Stimulated activated naive CD4-positive, alpha-beta T cell (primary cell): Measurements from ENCODE around the gene TTLL11.
"Not testable (repeated sequence)": the region's sequence is repeated elsewhere in the genome, so short reads cannot be mapped to it uniquely, and the experiment has no call there.

ENCODE experiments used
- DNase-seq, 6 experiments: peaks; one replicate each; lab custom pipeline; 2025; lab: John Stamatoyannopoulos, UW

The TTLL11 gene

GRCh38 chr9:122080986-122081385, 12.1 kb downstream of the TTLL11 start:
- no peak for DNase-seq

GRCh38 chr9:122078557-122078956, 14.6 kb downstream of the TTLL11 start:
- no peak for DNase-seq

- no peak for DNase-seq
These were observed 16.3 kb downstream of the TTLL11 start for GRCh38 chr9:122076773-122077172.

- no peak for DNase-seq
These were observed 17.0 kb downstream of the TTLL11 start for GRCh38 chr9:122076117-122076516.

- DNase-seq = no peak
These were observed 17.7 kb downstream of the TTLL11 start for GRCh38 chr9:122075135-122076030.

- no peak for DNase-seq
These were observed 21.4 kb downstream of the TTLL11 start for GRCh38 chr9:122071715-122072114.

GRCh38 chr9:122070728-122071515, 22.2 kb downstream of the TTLL11 start:
- DNase-seq = no peak

GRCh38 chr9:122066680-122067079, 26.4 kb downstream of the TTLL11 start:
- DNase-seq = not testable (repeated sequence)

- no peak for DNase-seq
These were observed 27.0 kb downstream of the TTLL11 start for GRCh38 chr9:122065923-122066629.

DNA sequence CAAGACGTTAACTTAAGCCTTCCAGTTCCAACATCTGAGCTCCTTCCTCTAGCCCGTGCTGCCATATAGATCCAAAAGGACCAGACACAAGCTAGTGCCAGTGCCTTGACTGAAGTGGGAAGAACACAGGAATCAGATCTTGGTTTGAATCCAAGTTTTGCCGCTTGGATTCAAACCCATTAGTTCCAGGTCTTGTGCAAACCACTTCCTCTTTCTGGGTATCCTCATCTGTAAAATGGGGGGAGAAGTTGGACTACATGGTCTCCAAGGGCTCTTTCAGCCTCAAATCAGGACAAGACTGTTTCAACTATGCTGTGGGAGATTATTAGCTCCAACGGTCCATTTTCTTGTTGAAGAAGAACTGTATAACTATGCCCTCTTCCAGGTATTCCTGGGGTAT, 32.6 kb downstream of the TTLL11 start:
- no peak for DNase-seq

DNA sequence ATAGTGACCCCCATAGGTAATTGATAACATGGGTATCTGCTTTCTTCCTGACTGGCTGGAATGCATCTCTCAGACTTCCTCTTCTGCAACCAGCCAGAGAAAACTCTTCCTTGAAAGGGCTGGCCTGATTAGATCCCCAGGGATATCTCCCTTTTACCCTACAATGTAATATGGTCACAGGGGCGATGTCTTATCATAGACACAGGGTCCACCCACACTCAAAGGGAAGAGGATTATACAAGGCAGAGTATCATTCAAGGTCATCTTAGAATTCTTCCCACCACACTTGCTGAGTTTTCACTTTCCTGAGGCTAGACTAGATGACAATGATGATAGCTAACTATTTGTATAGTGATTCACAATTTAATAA, 33.2 kb downstream of the TTLL11 start:
- DNase-seq = no peak

GRCh38 chr9:122059214-122059954, 33.7 kb downstream of the TTLL11 start:
- no peak for DNase-seq

- no peak for DNase-seq
These were observed 34.4 kb downstream of the TTLL11 start for GRCh38 chr9:122058709-122059108.

DNA sequence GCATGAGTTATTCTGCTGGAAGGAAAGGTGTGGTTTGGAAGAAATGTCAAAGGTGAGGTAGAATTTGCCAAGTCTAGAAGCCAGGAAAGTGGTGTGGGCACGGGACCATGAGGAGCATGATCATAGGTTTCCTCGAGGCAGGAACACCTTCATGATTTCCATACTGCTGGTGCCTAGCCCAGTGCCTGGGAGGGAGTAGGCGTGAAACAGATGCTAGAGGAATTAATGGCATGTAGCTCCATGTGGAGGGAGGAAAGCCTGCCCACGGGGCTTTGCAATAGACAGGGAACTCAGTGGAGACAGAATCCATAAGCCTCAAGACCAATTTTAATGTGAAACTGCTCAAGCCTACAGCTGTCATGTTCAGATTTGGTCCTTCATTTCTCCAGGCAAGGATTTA, 35.1 kb downstream of the TTLL11 start:
- DNase-seq = no peak

DNA sequence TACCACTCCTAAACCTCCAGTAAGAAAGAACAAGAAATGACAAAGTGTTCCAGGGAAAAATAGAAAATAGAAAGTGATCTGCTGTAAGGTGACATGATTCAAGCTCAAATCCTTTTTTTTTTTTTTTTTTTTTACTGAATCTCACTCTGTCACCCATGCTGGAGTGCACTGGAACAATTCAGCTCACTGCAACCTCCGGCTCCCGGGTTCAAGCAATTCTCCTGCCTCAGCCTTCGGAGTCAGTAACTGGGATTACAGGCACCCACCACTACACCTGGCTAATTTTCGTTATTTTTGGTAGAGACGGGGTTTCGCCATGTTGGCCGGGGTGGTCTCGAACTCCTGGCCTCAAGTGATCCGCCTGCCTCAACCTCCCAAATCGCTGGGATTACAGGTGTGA, 35.9 kb downstream of the TTLL11 start:
- no peak for DNase-seq

DNA sequence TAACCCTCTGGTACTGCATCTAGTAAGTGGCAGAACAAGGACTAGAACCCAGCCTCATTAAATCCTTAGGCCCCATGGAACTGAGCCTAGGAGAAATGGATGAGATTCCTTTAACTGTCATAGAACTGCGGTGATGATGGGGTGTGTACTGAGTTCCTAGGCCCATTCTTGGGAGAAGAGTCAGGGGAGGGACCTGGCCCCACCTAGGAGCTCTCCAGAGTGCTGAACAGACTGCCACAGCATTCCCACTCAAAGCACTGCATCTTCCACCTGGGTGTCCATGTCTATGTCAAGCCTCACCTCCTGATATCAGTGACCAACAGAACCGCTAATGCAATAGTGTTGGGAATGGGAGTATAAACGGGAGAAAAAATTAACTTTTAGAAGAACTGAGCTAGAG, 36.6 kb downstream of the TTLL11 start:
- no peak for DNase-seq

GRCh38 chr9:122055701-122056100, 37.4 kb downstream of the TTLL11 start:
- DNase-seq = no peak

DNA sequence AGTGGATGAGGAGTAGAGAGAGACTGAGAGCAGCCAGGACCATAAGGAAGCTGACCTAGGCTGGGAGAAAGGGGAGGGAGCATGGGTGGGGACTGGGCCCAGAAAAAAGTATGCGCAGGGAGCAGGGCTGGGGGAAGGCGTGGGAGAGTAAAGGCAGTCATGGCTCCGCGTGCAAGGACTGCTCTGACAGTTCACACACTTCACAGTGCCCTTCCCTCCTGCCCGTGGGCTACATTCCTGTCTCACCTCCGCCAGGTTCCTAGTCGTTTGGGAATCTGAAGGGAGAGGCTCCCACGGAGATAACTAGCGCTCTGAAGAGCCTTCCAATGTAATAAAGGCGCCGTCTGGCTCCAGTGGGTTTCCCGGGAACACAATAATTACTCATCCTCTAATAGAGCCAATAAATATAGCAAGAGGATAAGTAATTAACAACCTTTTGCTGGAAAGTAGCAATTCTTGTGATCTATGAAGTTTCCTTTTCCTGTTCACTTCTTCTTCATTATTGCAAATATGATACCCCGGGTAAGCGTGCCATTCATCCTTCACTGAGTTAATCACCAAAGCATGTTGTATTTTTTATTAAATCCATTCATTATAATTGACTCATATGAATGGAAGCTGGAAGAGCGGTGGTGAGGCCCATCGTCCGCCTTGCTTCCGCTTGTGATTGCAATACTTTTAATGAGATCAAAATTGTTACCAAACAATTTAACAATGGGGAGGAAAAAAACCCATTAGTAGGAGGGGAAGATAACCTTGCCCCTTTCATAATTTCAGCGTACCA, 39.3 kb downstream of the TTLL11 start:
- DNase-seq = no peak

DNA sequence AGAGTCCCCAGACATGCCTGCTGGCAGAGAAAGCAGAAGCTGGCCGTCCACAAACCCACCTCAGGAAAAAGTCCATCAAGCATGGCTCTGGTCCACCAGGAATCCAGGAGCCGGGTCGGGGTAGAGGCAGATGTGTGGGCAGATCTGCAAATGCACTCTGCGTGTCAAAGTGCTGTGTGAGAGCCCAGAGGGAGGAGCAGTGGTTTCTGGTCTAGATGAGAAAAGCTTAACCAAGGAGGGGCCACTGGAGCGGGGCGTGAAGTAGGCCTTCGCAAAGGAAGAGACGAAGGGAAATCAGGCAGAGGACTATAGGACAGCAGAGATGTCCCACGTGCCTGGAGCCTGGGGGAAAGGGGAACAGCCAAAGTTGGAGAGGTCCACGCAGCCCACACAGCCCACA, 40.0 kb downstream of the TTLL11 start:
- no peak for DNase-seq

- DNase-seq = no peak
These were observed 41.5 kb downstream of the TTLL11 start for GRCh38 chr9:122051351-122052321.
